D721Med (cell line): ENCODE results near the gene COL13A1.

Experiments used
- DNase-seq: peaks from one replicate; pipeline ENCODE4 v3.0.0; 2011; ENCODE audit warnings: low spot score; ENCODE audit not compliant: insufficient read length
- FAIRE-seq: peaks from 2 replicates; lab custom pipeline; 2011; peaks lifted over from hg19 to GRCh38; lab: Jason Lieb, UNC
- CTCF ChIP-seq: IDR thresholded peaks from 2 replicates; pipeline ENCODE4 v1.5.1; 2012; ENCODE audit warnings: mild to moderate bottlenecking, control low read depth; ENCODE audit not compliant: insufficient read depth; ENCODE audit errors: missing control alignments

COL13A1 gene

DNA sequence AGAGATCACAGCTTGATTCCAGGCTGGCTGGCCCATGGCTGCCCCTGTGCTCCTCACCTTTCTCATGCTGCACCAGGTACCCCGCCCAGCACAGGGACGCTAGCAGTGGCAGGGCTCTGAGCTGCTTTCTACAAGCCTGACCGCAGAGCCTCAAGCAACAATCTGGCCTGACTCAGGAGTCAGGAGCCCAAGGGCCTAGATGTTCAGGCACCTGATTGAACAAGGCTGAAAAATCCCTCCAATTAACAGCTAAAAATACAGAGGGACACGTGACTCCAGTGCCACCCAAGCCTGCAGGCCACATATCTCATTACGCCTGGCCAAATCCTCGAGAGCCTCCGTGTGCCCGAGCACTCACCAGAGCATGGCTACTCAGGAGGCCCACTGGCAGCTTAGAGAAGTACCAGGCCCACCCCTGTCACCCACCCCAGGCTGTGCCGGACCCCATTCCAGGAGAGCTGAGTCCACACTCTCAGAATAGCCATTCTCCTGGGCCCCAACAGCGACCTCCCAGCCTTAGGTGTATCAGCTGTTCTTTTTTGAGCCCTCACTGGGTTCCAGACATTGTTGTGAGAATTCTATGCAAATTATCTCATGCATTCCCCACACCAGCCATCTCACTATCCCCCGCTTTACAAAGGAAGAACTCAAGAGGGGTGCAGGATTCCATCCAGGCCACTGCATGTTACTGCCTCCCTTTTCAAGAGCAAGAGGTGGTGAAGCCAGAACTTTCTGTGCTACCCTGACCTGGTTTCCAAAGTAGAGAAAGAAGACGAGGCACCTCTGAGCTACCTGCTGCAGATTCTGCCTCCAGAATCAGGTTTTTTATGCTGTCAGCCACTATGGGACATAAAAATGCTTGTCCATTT lies 98.3 kb downstream of the COL13A1 start:
- no peak for FAIRE-seq
- DNase-seq, result no peak
- no peak for TF ChIP-seq CTCF

- DNase-seq (no peak), FAIRE-seq (no peak)
- no peak for TF ChIP-seq CTCF
These were observed 99.3 kb downstream of the COL13A1 start for GRCh38 chr10:69901022-69901421.

DNA sequence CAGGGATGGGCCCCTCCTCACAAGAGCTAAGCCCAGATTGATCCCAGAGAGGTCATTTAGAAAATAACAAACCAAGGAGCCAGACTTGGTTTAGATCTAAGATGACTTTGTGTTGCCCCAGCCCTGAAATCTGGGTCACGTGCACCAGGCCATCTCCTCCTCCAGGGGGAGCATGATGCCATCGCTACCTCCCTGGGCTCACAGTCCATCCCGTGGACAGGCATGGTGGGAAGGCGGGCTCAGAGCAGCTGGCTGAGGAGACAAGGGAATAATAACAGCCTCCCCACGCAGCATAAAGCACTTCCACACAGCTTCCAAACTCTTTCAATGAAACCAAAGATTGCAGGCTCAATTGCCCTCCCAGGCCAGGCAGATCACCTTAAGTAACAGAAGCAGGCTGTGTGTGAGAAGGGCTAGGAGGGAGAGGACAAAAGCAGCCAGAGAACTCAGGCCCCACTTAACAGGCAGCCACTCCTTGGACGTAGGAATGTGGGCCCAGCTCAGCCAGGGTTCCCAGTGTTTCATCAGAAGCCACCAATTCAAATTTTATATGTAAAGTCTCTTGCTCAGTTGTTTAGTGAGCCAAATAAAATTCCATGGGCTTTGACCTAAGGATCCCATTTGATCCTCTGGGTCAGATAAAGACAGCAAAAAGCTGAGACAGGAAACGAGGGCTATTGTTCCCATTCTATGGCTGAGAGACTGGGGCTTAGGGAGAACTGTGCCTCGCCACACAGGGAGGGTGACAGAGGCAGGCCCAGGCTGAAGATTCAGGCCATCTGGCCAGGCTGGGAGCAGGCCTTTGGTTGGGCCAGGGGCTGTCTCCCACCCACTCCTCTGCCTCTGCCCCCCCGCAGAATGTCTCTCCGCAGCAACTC lies 100.2 kb downstream of the COL13A1 start:
- DNase-seq, result no peak
- FAIRE-seq, result no peak
- peak; percentile 29 for TF ChIP-seq CTCF

DNA sequence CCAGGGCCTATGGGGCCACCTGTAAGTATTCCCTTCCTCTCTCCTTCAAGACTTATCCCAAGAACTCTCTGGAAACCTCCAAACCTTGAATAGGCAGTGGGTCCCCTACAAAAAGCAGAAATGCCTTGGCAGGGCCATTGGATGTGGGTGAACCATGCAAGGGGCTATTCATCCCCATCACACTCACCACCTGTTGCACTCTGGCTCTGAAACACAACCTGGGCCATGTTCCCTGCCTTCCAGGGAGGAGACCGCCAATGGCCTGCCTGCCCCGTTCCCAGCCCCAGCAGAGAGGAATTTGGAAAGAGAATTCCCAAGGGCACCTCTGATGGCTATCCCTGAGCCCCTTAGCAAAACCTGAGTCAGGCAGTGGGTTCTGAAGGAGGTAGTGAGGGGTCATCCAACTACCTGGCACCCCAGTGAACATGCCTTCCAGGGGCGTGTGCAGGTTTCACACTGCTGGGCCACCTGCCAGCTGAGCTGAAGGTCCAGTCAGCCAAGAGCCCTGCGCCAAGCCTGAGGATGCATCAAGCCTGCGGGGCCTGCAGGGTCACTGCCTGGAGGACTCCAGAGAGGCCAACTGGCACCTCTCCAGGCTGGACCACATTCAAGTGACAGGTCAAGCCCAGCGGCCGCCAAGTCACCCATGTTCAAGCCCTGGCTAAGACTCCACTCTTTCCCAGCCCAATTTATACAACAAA lies 101.3 kb downstream of the COL13A1 start:
- no peak for TF ChIP-seq CTCF
- DNase-seq (no peak), FAIRE-seq (no peak)

DNA sequence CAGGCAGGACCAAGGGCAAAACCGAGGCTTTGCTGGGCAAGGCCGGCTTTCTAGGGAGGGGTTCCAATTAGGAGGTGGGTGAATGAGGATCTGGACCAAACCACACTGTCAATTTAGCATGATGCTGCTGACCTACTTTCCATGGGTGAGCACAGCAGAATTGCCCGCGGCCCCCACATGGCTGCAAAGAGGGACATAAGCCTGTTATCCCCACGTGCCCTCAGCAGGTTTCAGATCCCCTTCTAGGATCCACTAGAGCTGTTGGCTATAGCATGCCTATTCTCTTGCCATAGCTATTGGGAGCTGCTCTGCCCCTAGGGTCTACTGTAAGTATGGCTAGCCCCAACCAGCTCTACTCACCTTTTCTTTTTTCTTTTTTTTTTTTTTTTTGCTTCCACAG lies 102.8 kb downstream of the COL13A1 start:
- TF ChIP-seq CTCF, result no peak
- FAIRE-seq (no peak), DNase-seq (no peak)

- no peak for TF ChIP-seq CTCF
- no peak for FAIRE-seq
- no peak for DNase-seq
These were observed 104.7 kb downstream of the COL13A1 start for GRCh38 chr10:69906425-69906824.
